GM12878 (cell line): ENCODE measurements around the gene DYSF. TPM values are rescaled to one million over a fixed set of nuclear protein-coding genes. Genes with fewer than 3 reads are reported as not detected.

Experiments used
- ATAC-seq: fragments of 200-7000 bp; cut with Tn5 transposase; 3 replicates; pipeline ENCODE4 v1.9.1; 2020; ENCODE audit warnings: mild to moderate bottlenecking, moderate library complexity
- BruUV-seq: library from RNA; stranded (reverse); fragments of 400-500 nt; replicated peaks from 2 replicates; lab custom pipeline; 2021; lab: Mats Ljungman, UMichigan
- CTCF ChIA-PET: fragments of 300-600 bp; sonication (Branson Sonifier 250); formaldehyde crosslinking; extraction: SDS; loops from one replicate; lab custom pipeline; 2021; ENCODE audit warnings: inconsistent platforms; lab: Yijun Ruan, JAX
- POLR2A ChIA-PET: fragments of 350-600 bp; formaldehyde crosslinking; extraction: SDS; loops from one replicate; lab custom pipeline; 2021; ENCODE audit warnings: inconsistent platforms; lab: Charles Lee
- RAD21 ChIA-PET: fragments of 300-600 bp; sonication (Branson Sonifier 250); formaldehyde crosslinking; loops from one replicate; lab custom pipeline; 2023; ENCODE audit warnings: antibody characterized with exemption; ENCODE audit not compliant: unreplicated experiment; lab: Charles Lee
- SMC1A ChIA-PET: fragments of 300-600 bp; sonication (Branson Sonifier 250); formaldehyde crosslinking; loops from one replicate; lab custom pipeline; 2023; ENCODE audit not compliant: unreplicated experiment, uncharacterized antibody; lab: Charles Lee
- DNase-seq: peaks from one replicate; pipeline ENCODE4 v3.0.0-alpha.2; 2011; ENCODE audit warnings: low read depth, low spot score
- FAIRE-seq: peaks from 3 replicates; lab custom pipeline; 2011; peaks lifted over from hg19 to GRCh38; lab: Jason Lieb, UNC
- H2AFZ ChIP-seq: 2 replicates; pipeline ENCODE4 v1.6.0; 2011; ENCODE audit warnings: low read depth, low read length, control low read depth; ENCODE audit not compliant: control insufficient read depth
- H3K27ac ChIP-seq: 2 replicates; pipeline ENCODE4 v1.5.1; 2011; ENCODE audit warnings: control low read depth; ENCODE audit not compliant: control insufficient read depth, insufficient read depth
- H3K27me3 ChIP-seq, 2 experiments: replicated peaks in 1 of 2; 2 replicates each; pipeline versions ENCODE4 v1.6.0 to v1.6.1; 2011; ENCODE audit warnings: low read length in 1 of 2; ENCODE audit not compliant: control insufficient read depth in 2 of 2, insufficient read depth in 2 of 2
- H3K36me3 ChIP-seq, 2 experiments: 2 replicates each; pipeline ENCODE4 v1.5.1; 2011; ENCODE audit warnings: low read length in 1 of 2; ENCODE audit not compliant: control insufficient read depth in 2 of 2, insufficient read depth in 2 of 2
- H3K4me1 ChIP-seq: 2 replicates; pipeline ENCODE4 v1.6.1; 2011; ENCODE audit warnings: mild to moderate bottlenecking, low read length, moderate library complexity, mixed read lengths; ENCODE audit not compliant: control insufficient read depth, insufficient read depth
- H3K4me2 ChIP-seq: 2 replicates; pipeline ENCODE4 v1.6.0; 2011; ENCODE audit warnings: control low read depth; ENCODE audit not compliant: control insufficient read depth, insufficient read depth
- H3K4me3 ChIP-seq: fragments of 200-600 bp; sonication (generic); 2 replicates; pipeline ENCODE4 v1.5.1; 2016
- H3K79me2 ChIP-seq: 2 replicates; pipeline ENCODE4 v1.6.0; 2011; ENCODE audit warnings: low read length; ENCODE audit not compliant: control insufficient read depth, insufficient read depth
- H3K9ac ChIP-seq: 2 replicates; pipeline ENCODE4 v1.8.0; 2011; ENCODE audit warnings: low read length, control low read depth, mixed read lengths; ENCODE audit not compliant: control insufficient read depth, insufficient read depth
- H3K9me3 ChIP-seq: replicated peaks from 3 replicates; pipeline ENCODE4 v1.5.1; 2011; ENCODE audit warnings: mild to moderate bottlenecking, low read length; ENCODE audit not compliant: control insufficient read depth, insufficient read depth
- H4K20me1 ChIP-seq: 2 replicates; pipeline ENCODE4 v1.6.0; 2011; ENCODE audit not compliant: control insufficient read depth, insufficient read depth
- BACH1 ChIP-seq: fragments of 450-650 bp; IDR thresholded peaks from 2 replicates; pipeline ENCODE4 v1.6.1; 2017; ENCODE audit warnings: mild to moderate bottlenecking, borderline replicate concordance
- DPF2 ChIP-seq: fragments of 450-650 bp; IDR thresholded peaks from 2 replicates; pipeline ENCODE4 v1.6.1; 2017; ENCODE audit warnings: mild to moderate bottlenecking
- ELK1 ChIP-seq: IDR thresholded peaks from 2 replicates; pipeline ENCODE4 v1.6.1; 2012; ENCODE audit warnings: low read depth, low read length, improper control_type of control experiment
- GABPA ChIP-seq: IDR thresholded peaks from 2 replicates; pipeline ENCODE4 v1.6.1; 2014; ENCODE audit warnings: antibody characterized with exemption, low read depth, mild to moderate bottlenecking, inconsistent platforms
- KLF5 ChIP-seq: fragments of 450-650 bp; IDR thresholded peaks from 2 replicates; pipeline ENCODE4 v1.6.1; 2014; ENCODE audit warnings: mild to moderate bottlenecking; ENCODE audit not compliant: partially characterized antibody
- POLR2AphosphoS2 ChIP-seq: IDR thresholded peaks from 2 replicates; pipeline ENCODE4 v1.6.1; 2011; ENCODE audit warnings: low read depth, mild to moderate bottlenecking, low read length, improper control_type of control experiment, moderate library complexity
- RAD51 ChIP-seq: fragments of 450-650 bp; IDR thresholded peaks from 2 replicates; pipeline ENCODE4 v1.6.1; 2016; ENCODE audit warnings: moderate library complexity, mild to moderate bottlenecking, inconsistent platforms
- RB1 ChIP-seq: fragments of 450-650 bp; formaldehyde crosslinking; IDR thresholded peaks from 2 replicates; pipeline ENCODE4 v1.6.1; 2017; ENCODE audit warnings: mild to moderate bottlenecking, borderline replicate concordance
- ZBED1 ChIP-seq: IDR thresholded peaks from 2 replicates; pipeline ENCODE4 v1.6.1; 2016; ENCODE audit warnings: borderline replicate concordance
- ZBTB4 ChIP-seq: fragments of 450-650 bp; formaldehyde crosslinking; IDR thresholded peaks from 2 replicates; pipeline ENCODE4 v1.4.0; 2022; ENCODE audit warnings: mild to moderate bottlenecking, moderate library complexity
- WGBS: methylation state at CpG from one replicate; pipeline ENCODE4 v1.1.6; 2016; ENCODE audit warnings: low lambda C conversion rate; ENCODE audit not compliant: insufficient replicate concordance, insufficient coverage; ENCODE audit errors: missing lambda C conversion rate; 5-methylcytosine and 5-hydroxymethylcytosine counted together
- in situ Hi-C: fragments of 300-500 bp; cut with MboI; formaldehyde crosslinking; loops from 9 replicates; pipeline ENCODE4 v1.14.3; 2018; ENCODE audit warnings: mixed read lengths
- intact Hi-C: fragments of 100-400 bp; cut with micrococcal nuclease; formaldehyde crosslinking; loops from one replicate; pipeline ENCODE4 v1.14.2; 2022; ENCODE audit not compliant: unreplicated experiment
- polyA plus RNA-seq, 11 experiments: library from polyadenylated mRNA; depleted of rRNA in 4 of 11; unstranded in 6 of 11; stranded (reverse) in 5 of 11; fragments of >200 nt; fragmentation: Nextera tagmentation in 4 of 11; fragmentation: Illumina TruSeq in 1 of 11; extraction: Ambion mirVana in 4 of 11; extraction: Trizol in 1 of 11; gene quantifications; 1 replicate in 1 of 11; 2 replicates in 10 of 11; pipeline versions ENCODE4 v1.2.1 to v1.2.3, GENCODE V29; 2011 to 2016; ENCODE audit warnings: inconsistent platforms in 2 of 11, missing spikeins in 2 of 11, low read depth in 1 of 11
- total RNA-seq, 4 experiments: library from RNA; depleted of rRNA in 3 of 4; stranded (reverse); fragments of >200 nt in 3 of 4; fragmentation: Illumina TruSeq in 1 of 4; extraction: Trizol in 1 of 4; gene quantifications; 2 replicates each; pipeline versions ENCODE4 v1.2.1 to v1.2.3, GENCODE V29; 2013 to 2021

DYSF gene
- total and polyA plus RNA-seq, 10 of the 15 experiments (the other 5 are each of a cell fraction or from before 2014, with no cell fraction given) = under 0.01 to 0.15 (median 0.03) TPM; not detected in 7

- no peak overlapping the region for H2AFZ ChIP-seq
- H3K4me2 ChIP-seq = no peak overlapping the region
- H3K4me3 ChIP-seq = no peak overlapping the region
- TF ChIP-seq GABPA (no peak), RAD51 (no peak), DPF2 (no peak), POLR2AphosphoS2 (no peak), BACH1 (no peak), ELK1 (no peak), ZBTB4 (CRISPR knock-in tag) (no peak), KLF5 (no peak), RB1 (no peak), ZBED1 (no peak)
- ChIA-PET SMC1A (no interaction called here), RAD21 (no interaction called here), POLR2A (no interaction called here), CTCF (no interaction called here)
- no peak overlapping the region for H3K27ac ChIP-seq
- H3K9ac ChIP-seq = no peak overlapping the region
- WGBS = 25% methylated on average over 4 of the region's 4 CpGs
- ATAC-seq (no peak), FAIRE-seq (no peak), DNase-seq (no peak)
- no peaks in the 10 kb centered on the region for H4K20me1 ChIP-seq
- no peaks in the 10 kb centered on the region for H3K79me2 ChIP-seq
- BruUV-seq = no TSS peak
- no peaks in the 10 kb centered on the region for H3K9me3 ChIP-seq
- intact Hi-C loops (no loop called here), in situ Hi-C loops (no loop called here)
- peaks cover 0 to 2% of the 10 kb centered on the region in 2 experiments; a peak in 2 of 4 replicates for H3K27me3 ChIP-seq
- no peaks in the 10 kb centered on the region for H3K4me1 ChIP-seq
- H3K36me3 ChIP-seq = no peaks in the 10 kb centered on the region
Measured at GRCh38 chr2:71637736-71638135, 184.4 kb downstream of the DYSF start.
